Fibroblast of lung (primary cell): ENCODE data around the gene VMAC. TPM values are rescaled to one million over a fixed set of nuclear protein-coding genes. Genes with fewer than 3 reads are reported as not detected.

Experiments
- DNase-seq, 2 donors: peaks; one replicate each; pipeline versions ENCODE4 v3.0.0 to v3.0.0-alpha.2; 2010; ENCODE audit warnings: low read depth in 2 of 2
- H2AFZ ChIP-seq: 2 replicates; pipeline ENCODE4 v1.5.1; 2012; ENCODE audit warnings: low read length, control low read depth, inconsistent platforms
- H3K27ac ChIP-seq: 2 replicates; pipeline ENCODE4 v1.5.1; 2011; ENCODE audit warnings: low read length, control low read depth; ENCODE audit not compliant: insufficient read depth
- H3K27me3 ChIP-seq: 2 replicates; pipeline ENCODE4 v1.5.1; 2011; ENCODE audit warnings: mild to moderate bottlenecking, low read length; ENCODE audit not compliant: control insufficient read depth, insufficient read depth
- H3K36me3 ChIP-seq: 2 replicates; pipeline ENCODE4 v1.5.1; 2011; ENCODE audit warnings: low read length; ENCODE audit not compliant: control insufficient read depth, insufficient read depth
- H3K4me1 ChIP-seq: 2 replicates; pipeline ENCODE4 v1.5.1; 2011; ENCODE audit warnings: low read length; ENCODE audit not compliant: control insufficient read depth, insufficient read depth; ENCODE audit errors: extremely low read depth
- H3K4me2 ChIP-seq: 2 replicates; pipeline ENCODE4 v1.5.1; 2011; ENCODE audit warnings: low read length, control low read depth; ENCODE audit not compliant: insufficient read depth; ENCODE audit errors: extremely low read depth
- H3K4me3 ChIP-seq, 4 experiments: fragments of 200-600 bp in 1 of 4; sonication (generic) in 1 of 4; replicated peaks in 1 of 4; 2 replicates each; pipeline ENCODE4 v1.5.1; 2011 to 2016; ENCODE audit warnings: low read length in 4 of 4, low read depth in 3 of 4, mild to moderate bottlenecking in 3 of 4, control low read depth in 2 of 4, inconsistent platforms in 1 of 4, mixed read lengths in 1 of 4; ENCODE audit not compliant: insufficient read depth in 1 of 4; ENCODE audit errors: control extremely low read depth in 1 of 4
- H3K79me2 ChIP-seq: 2 replicates; pipeline ENCODE4 v1.5.1; 2012; ENCODE audit warnings: mild to moderate bottlenecking, low read length, inconsistent platforms; ENCODE audit not compliant: control insufficient read depth, insufficient read depth
- H3K9ac ChIP-seq: 2 replicates; pipeline ENCODE4 v1.5.1; 2011; ENCODE audit warnings: mild to moderate bottlenecking, low read length, control low read depth; ENCODE audit not compliant: insufficient read depth
- H3K9me3 ChIP-seq: 2 replicates; pipeline ENCODE4 v1.5.1; 2012; ENCODE audit warnings: low read depth, low read length; ENCODE audit not compliant: control insufficient read depth, insufficient read depth
- H4K20me1 ChIP-seq: 2 replicates; pipeline ENCODE4 v1.5.1; 2011; ENCODE audit warnings: low read length; ENCODE audit not compliant: control insufficient read depth, insufficient read depth; ENCODE audit errors: extremely low read depth
- CTCF ChIP-seq, 2 donors: IDR thresholded peaks in 1 of 2; conservative IDR thresholded peaks in 1 of 2; 1 replicate in 1 of 2; 2 replicates in 1 of 2; pipeline ENCODE4 v1.5.1; 2011 to 2012; ENCODE audit warnings: low read length in 2 of 2, control low read depth in 1 of 2, inconsistent platforms in 1 of 2, low read depth in 1 of 2, mild to moderate bottlenecking in 1 of 2
- EZH2 ChIP-seq: IDR thresholded peaks from 2 replicates; pipeline ENCODE4 v1.5.1; 2012; ENCODE audit warnings: low read length, control low read depth, mild to moderate bottlenecking; ENCODE audit errors: missing control alignments
- polyA plus RNA-seq, 2 donors: library from polyadenylated mRNA; depleted of rRNA in 1 of 2; stranded (reverse) in 1 of 2; unstranded in 1 of 2; fragments of >200 nt; gene quantifications; 2 replicates each; pipeline ENCODE4 v1.2.1, GENCODE V29; 2011 to 2012; ENCODE audit warnings: missing spikeins in 1 of 2
- total RNA-seq: library from RNA; depleted of rRNA; stranded (reverse); fragments of >200 nt; gene quantifications from 2 replicates; pipeline ENCODE4 v1.2.1, GENCODE V29; 2014

VMAC gene
- total and polyA plus RNA-seq, 2 donors (not counting 1 experiment from before 2014, with no cell fraction given): 1.7 to 8.3 TPM

- Histone ChIP-seq H3K27ac (peak within 1 kb of the TSS; percentile 100), H3K4me1 (peaks cover 2% of the 10 kb centered on the region), H3K79me2 (peaks cover 33% of the 10 kb centered on the region), H3K9me3 (no peaks in the 10 kb centered on the region), H3K27me3 (no peaks in the 10 kb centered on the region), H2AFZ (peak within 1 kb of the TSS; percentile 94), H3K4me3 (peak within 1 kb of the TSS; percentile 80 to 100 (median 100)), H3K36me3 (peaks cover 4% of the 10 kb centered on the region), H3K4me2 (peak within 1 kb of the TSS; percentile 89), H4K20me1 (no peaks in the 10 kb centered on the region), H3K9ac (peak within 1 kb of the TSS; percentile 100)
- no peak for TF ChIP-seq CTCF (conservative IDR thresholded peaks at IDR 0.05 in 1 of 2, IDR thresholded peaks at IDR 0.05 in 1 of 2; ENCODE audit: low read depth in 1 of 2, low read length in 2 of 2)
- TF ChIP-seq EZH2: no peak
- DNase-seq: peak in 1 of 2 donors; percentile 94
Measured at GRCh38 chr19:5903624-5904351, 884 bp upstream of the VMAC start, which contains the start of gene NDUFA11. NDUFA11 (minus strand) TSS chr19:5903790; CDS start chr19:5903708, 82 bp downstream.

DNA sequence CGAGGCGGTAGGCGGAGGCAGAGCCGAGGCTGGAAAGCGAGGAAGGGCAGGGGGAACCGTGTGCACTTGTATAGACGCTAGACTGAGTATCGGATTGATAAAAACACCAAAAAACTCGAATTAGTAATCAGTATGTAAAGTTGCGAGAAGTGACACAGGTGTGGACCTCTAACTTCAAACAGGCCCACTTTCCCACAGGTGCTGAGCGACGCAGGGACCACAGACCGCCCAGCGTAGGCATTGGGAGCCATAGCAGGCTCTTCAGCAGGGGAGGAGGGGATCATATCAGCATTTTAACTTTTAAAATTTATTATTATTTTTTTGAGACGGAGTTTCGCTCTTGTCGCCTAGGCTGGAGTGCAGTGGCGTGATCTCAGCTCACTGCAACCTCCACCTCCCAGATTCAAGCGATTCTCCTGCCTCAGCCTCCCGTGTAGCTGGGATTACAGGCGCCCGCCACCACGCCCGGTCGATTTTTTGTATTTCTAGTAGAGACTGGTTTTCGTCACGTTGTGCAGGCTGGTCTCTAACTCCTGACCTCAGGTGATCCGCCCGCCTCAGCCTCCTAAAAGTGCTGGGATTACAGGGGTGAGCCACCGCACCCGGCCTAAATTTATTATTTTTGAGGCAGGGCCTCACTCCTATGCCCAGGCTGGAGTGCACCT lies 574 bp downstream of the VMAC start:
- H3K4me2 ChIP-seq: peak overlapping the region; percentile 89
- peak overlapping the region; percentile 77 for H2AFZ ChIP-seq
- no peak for DNase-seq
- peak overlapping the region; percentile 76 to 99 (median 86) for H3K4me3 ChIP-seq
- H3K4me1 ChIP-seq: peaks cover 2% of the 10 kb centered on the region
- no peaks in the 10 kb centered on the region for H3K27me3 ChIP-seq
- H3K9ac ChIP-seq: peak overlapping the region; percentile 72
- peaks cover 26% of the 10 kb centered on the region for H3K79me2 ChIP-seq
- H3K27ac ChIP-seq: peak overlapping the region; percentile 71
- no peaks in the 10 kb centered on the region for H4K20me1 ChIP-seq
- peaks cover 2% of the 10 kb centered on the region for H3K36me3 ChIP-seq
- TF ChIP-seq CTCF (conservative IDR thresholded peaks at IDR 0.05 in 1 of 2, IDR thresholded peaks at IDR 0.05 in 1 of 2; ENCODE audit: low read depth in 1 of 2, low read length in 2 of 2) (no peak), EZH2 (no peak)
- no peaks in the 10 kb centered on the region for H3K9me3 ChIP-seq

DNA sequence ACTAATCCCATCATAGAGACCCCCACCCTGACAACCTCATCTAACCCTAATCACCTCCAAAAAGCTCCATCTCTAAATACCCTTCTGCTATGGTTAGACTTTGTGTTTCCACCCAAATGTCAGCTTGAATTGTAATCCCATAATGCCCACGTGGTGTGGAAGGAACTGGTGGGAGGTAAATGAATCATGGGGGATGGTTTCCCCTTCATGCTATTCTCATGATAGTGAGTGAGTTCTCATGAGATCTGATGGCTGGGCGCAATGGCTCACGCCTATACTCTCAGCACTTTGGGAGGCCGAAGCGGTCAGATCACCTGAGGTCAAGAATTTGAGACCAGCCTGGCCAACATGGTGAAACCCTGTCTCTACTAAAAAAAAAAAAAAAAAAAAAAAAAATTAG lies 2.6 kb downstream of the VMAC start:
- H3K27ac ChIP-seq: no peak overlapping the region
- DNase-seq: no peak
- H2AFZ ChIP-seq: no peak overlapping the region
- H3K4me1 ChIP-seq: peaks cover 2% of the 10 kb centered on the region
- peaks cover 2% of the 10 kb centered on the region for H3K36me3 ChIP-seq
- peaks cover 13% of the 10 kb centered on the region for H3K79me2 ChIP-seq
- no peak overlapping the region for H3K9ac ChIP-seq
- TF ChIP-seq EZH2 (no peak), CTCF (conservative IDR thresholded peaks at IDR 0.05 in 1 of 2, IDR thresholded peaks at IDR 0.05 in 1 of 2; ENCODE audit: low read depth in 1 of 2, low read length in 2 of 2) (no peak)
- H4K20me1 ChIP-seq: no peaks in the 10 kb centered on the region
- no peaks in the 10 kb centered on the region for H3K27me3 ChIP-seq
- no peak overlapping the region for H3K4me2 ChIP-seq
- H3K9me3 ChIP-seq: no peaks in the 10 kb centered on the region
- H3K4me3 ChIP-seq: no peak overlapping the region
